ENCODE measurements around the gene KIR3DL2.
"Not testable (repeated sequence)": the region's sequence is repeated elsewhere in the genome, so short reads cannot be mapped to it uniquely, and the experiment has no call there.

The KIR3DL2 gene

DNA sequence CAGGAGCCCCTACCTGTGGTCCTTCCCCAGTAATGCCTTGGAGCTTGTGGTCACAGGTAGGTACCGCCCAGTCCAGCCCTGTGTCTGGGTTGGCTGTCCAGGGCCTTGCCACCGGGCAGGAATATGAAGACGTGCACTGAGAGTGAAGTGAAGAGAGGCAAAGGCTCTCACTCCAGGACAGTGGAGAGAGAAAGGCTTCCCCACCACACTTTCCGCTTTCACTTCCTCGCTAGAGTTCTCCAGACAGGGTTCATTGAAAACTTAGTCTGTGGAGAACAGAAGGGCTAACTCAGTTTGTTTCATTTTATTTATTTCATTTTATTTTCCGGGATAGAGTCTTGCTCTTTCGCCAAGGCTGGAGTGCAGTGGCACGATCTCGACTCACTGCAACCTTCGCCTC is 38.0 kb downstream of the KIR3DL2 start:
- ATAC-seq, result no peak
- no peak for TF ChIP-seq ZFP3 (CRISPR knock-in tag; IDR thresholded peaks at IDR 0.05)
- TF ChIP-seq CSDC2 (CRISPR knock-in tag; IDR thresholded peaks at IDR 0.05), result no peak
- TF ChIP-seq TCF4 (CRISPR knock-in tag; IDR thresholded peaks at IDR 0.05; ENCODE audit: borderline replicate concordance), result no peak
- no peak for TF ChIP-seq ISL1 (CRISPR knock-in tag; IDR thresholded peaks at IDR 0.05)
- no peak for TF ChIP-seq ZNF565 (CRISPR knock-in tag; conservative IDR thresholded peaks at IDR 0.05; ENCODE audit: low read depth)
- TF ChIP-seq BACH2 (CRISPR knock-in tag; IDR thresholded peaks at IDR 0.05; ENCODE audit: borderline replicate concordance), result no peak
- no peak for TF ChIP-seq RARB (CRISPR knock-in tag; IDR thresholded peaks at IDR 0.05)
- TF ChIP-seq TOX (CRISPR knock-in tag; IDR thresholded peaks at IDR 0.05; ENCODE audit: borderline replicate concordance), result no peak
- TF ChIP-seq, protein P1, sequence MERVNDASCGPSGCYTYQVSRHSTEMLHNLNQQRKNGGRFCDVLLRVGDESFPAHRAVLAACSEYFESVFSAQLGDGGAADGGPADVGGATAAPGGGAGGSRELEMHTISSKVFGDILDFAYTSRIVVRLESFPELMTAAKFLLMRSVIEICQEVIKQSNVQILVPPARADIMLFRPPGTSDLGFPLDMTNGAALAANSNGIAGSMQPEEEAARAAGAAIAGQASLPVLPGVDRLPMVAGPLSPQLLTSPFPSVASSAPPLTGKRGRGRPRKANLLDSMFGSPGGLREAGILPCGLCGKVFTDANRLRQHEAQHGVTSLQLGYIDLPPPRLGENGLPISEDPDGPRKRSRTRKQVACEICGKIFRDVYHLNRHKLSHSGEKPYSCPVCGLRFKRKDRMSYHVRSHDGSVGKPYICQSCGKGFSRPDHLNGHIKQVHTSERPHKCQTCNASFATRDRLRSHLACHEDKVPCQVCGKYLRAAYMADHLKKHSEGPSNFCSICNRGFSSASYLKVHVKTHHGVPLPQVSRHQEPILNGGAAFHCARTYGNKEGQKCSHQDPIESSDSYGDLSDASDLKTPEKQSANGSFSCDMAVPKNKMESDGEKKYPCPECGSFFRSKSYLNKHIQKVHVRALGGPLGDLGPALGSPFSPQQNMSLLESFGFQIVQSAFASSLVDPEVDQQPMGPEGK (CRISPR knock-in tag; IDR thresholded peaks at IDR 0.05; ENCODE audit: borderline replicate concordance), result no peak
- no peak for TF ChIP-seq PPARA (CRISPR knock-in tag; IDR thresholded peaks at IDR 0.05; ENCODE audit: borderline replicate concordance)
- TF ChIP-seq ZFP30 (CRISPR knock-in tag; IDR thresholded peaks at IDR 0.05), result no peak

DNA sequence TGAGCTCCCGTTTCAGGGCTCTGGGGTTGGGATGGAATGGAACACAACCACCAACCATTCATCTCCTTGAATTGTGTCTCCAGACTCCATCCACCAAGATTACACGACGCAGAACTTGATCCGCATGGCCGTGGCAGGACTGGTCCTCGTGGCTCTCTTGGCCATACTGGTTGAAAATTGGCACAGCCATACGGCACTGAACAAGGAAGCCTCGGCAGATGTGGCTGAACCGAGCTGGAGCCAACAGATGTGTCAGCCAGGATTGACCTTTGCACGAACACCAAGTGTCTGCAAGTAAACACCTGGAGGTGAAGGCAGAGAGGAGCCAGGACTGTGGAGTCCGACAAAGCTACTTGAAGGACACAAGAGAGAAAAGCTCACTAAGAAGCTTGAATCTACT is 39.3 kb downstream of the KIR3DL2 start:
- TF ChIP-seq, protein P2, sequence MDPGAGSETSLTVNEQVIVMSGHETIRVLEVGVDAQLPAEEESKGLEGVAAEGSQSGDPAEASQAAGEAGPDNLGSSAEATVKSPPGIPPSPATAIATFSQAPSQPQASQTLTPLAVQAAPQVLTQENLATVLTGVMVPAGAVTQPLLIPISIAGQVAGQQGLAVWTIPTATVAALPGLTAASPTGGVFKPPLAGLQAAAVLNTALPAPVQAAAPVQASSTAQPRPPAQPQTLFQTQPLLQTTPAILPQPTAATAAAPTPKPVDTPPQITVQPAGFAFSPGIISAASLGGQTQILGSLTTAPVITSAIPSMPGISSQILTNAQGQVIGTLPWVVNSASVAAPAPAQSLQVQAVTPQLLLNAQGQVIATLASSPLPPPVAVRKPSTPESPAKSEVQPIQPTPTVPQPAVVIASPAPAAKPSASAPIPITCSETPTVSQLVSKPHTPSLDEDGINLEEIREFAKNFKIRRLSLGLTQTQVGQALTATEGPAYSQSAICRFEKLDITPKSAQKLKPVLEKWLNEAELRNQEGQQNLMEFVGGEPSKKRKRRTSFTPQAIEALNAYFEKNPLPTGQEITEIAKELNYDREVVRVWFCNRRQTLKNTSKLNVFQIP (CRISPR knock-in tag; IDR thresholded peaks at IDR 0.05; ENCODE audit: borderline replicate concordance, low read depth), result no peak
- TF ChIP-seq, protein P3, sequence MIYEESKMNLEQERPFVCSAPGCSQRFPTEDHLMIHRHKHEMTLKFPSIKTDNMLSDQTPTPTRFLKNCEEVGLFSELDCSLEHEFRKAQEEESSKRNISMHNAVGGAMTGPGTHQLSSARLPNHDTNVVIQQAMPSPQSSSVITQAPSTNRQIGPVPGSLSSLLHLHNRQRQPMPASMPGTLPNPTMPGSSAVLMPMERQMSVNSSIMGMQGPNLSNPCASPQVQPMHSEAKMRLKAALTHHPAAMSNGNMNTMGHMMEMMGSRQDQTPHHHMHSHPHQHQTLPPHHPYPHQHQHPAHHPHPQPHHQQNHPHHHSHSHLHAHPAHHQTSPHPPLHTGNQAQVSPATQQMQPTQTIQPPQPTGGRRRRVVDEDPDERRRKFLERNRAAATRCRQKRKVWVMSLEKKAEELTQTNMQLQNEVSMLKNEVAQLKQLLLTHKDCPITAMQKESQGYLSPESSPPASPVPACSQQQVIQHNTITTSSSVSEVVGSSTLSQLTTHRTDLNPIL (CRISPR knock-in tag; IDR thresholded peaks at IDR 0.05; ENCODE audit: low read depth), result no peak
- TF ChIP-seq ZNF70 (CRISPR knock-in tag; IDR thresholded peaks at IDR 0.05), result no peak
- TF ChIP-seq BACH2 (CRISPR knock-in tag; IDR thresholded peaks at IDR 0.05; ENCODE audit: borderline replicate concordance), result no peak
- TF ChIP-seq RARB (CRISPR knock-in tag; IDR thresholded peaks at IDR 0.05), result no peak
- TF ChIP-seq PPARA (CRISPR knock-in tag; IDR thresholded peaks at IDR 0.05; ENCODE audit: borderline replicate concordance), result no peak
- TF ChIP-seq, protein P4, sequence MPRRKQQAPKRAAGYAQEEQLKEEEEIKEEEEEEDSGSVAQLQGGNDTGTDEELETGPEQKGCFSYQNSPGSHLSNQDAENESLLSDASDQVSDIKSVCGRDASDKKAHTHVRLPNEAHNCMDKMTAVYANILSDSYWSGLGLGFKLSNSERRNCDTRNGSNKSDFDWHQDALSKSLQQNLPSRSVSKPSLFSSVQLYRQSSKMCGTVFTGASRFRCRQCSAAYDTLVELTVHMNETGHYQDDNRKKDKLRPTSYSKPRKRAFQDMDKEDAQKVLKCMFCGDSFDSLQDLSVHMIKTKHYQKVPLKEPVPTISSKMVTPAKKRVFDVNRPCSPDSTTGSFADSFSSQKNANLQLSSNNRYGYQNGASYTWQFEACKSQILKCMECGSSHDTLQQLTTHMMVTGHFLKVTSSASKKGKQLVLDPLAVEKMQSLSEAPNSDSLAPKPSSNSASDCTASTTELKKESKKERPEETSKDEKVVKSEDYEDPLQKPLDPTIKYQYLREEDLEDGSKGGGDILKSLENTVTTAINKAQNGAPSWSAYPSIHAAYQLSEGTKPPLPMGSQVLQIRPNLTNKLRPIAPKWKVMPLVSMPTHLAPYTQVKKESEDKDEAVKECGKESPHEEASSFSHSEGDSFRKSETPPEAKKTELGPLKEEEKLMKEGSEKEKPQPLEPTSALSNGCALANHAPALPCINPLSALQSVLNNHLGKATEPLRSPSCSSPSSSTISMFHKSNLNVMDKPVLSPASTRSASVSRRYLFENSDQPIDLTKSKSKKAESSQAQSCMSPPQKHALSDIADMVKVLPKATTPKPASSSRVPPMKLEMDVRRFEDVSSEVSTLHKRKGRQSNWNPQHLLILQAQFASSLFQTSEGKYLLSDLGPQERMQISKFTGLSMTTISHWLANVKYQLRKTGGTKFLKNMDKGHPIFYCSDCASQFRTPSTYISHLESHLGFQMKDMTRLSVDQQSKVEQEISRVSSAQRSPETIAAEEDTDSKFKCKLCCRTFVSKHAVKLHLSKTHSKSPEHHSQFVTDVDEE (CRISPR knock-in tag; IDR thresholded peaks at IDR 0.05), result no peak
- no peak for ATAC-seq

DNA sequence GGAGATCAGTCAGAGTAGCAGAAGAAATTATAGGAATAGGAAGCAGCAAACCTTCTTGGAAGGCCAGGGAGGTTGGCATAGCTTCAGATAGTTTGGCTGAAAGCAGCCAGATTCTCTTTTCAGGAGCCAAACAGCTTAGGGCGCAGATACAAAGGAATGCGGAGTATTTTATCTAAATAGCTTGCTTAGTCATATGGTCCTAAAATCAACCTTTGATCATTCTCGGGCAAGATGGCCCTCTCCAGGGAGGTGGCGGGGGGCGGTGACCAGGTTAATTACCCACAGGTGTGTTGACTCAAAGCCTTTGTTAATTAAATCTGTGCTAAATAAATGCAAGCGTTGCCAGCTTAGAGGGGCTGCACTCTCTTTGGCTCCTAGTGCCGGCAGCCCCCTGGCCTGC is 43.2 kb downstream of the KIR3DL2 start:
- TF ChIP-seq ZFP3 (CRISPR knock-in tag; IDR thresholded peaks at IDR 0.05) (no peak), ZNF70 (CRISPR knock-in tag; IDR thresholded peaks at IDR 0.05) (no peak), RARB (CRISPR knock-in tag; IDR thresholded peaks at IDR 0.05) (no peak), OSR1 (CRISPR knock-in tag; IDR thresholded peaks at IDR 0.05) (no peak), TCF4 (CRISPR knock-in tag; IDR thresholded peaks at IDR 0.05; ENCODE audit: borderline replicate concordance) (no peak), ZNF565 (CRISPR knock-in tag; conservative IDR thresholded peaks at IDR 0.05; ENCODE audit: low read depth) (no peak), ZNF8 (CRISPR knock-in tag; IDR thresholded peaks at IDR 0.05) (no peak), GLIS3 (CRISPR knock-in tag; IDR thresholded peaks at IDR 0.05) (no peak), CSDC2 (CRISPR knock-in tag; IDR thresholded peaks at IDR 0.05) (no peak)
- TF ChIP-seq, protein P2 (CRISPR knock-in tag; IDR thresholded peaks at IDR 0.05; ENCODE audit: borderline replicate concordance, low read depth), result no peak
- TF ChIP-seq, protein P4 (CRISPR knock-in tag; IDR thresholded peaks at IDR 0.05), result no peak
- ATAC-seq, result no peak

DNA sequence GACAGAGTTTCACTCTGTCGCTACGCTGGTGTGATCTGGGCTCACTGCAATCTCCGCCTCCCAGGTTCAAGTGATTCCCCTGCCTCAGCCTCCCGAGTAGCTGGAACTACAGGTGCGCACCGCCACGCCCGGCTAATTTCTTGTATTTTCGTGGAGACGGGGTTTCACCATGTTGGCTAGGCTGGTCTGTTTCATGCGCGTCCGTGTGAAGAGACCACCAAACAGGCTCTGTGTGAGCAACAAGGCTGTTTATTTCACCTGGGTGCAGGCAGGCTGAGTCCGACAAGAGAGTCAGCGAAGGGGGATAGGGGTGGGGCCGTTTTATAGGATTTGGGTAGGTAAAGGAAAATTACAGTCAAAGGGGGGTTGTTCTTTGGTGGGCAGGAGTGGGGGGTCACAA is 43.9 kb downstream of the KIR3DL2 start:
- not testable (repeated sequence) for ATAC-seq
